ENCODE data around the gene B3GALT6.

DNA sequence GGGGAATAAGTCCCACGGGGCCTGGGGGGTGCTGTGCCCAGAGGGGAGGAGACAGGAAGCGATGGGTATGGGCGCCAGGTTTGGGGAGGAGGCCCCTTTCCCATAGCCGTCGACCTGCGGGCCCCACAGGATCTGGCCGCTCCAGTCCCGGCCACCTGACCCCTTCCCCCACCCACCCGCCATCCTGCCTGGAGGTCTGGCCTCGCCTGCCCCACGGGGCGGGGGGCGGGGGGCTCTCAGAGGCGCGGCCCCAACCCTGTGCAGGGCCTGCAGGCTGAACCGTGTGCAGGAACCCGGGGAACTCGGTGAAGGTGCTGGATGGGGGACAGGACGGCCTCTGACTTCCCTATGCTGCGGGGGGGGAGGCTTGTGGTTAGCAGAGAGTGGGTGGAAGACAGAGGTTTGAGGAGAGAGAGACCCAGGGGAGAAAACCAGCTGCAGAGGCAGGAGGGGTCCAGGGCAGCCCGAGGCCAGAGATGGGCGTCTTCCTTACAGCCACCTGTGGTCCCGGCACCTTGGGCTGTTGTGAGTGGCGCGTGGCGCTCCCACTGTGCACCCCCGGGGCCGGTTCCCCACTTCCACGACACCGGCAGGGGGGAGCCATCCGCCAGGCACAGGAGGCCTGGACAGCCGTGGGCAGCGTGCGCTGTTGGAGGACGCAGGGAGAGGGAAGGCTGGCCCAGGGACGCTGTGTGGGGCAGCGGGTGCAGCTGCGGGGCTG is 23.2 kb upstream of the B3GALT6 start:
- TF ChIP-seq, protein P1, sequence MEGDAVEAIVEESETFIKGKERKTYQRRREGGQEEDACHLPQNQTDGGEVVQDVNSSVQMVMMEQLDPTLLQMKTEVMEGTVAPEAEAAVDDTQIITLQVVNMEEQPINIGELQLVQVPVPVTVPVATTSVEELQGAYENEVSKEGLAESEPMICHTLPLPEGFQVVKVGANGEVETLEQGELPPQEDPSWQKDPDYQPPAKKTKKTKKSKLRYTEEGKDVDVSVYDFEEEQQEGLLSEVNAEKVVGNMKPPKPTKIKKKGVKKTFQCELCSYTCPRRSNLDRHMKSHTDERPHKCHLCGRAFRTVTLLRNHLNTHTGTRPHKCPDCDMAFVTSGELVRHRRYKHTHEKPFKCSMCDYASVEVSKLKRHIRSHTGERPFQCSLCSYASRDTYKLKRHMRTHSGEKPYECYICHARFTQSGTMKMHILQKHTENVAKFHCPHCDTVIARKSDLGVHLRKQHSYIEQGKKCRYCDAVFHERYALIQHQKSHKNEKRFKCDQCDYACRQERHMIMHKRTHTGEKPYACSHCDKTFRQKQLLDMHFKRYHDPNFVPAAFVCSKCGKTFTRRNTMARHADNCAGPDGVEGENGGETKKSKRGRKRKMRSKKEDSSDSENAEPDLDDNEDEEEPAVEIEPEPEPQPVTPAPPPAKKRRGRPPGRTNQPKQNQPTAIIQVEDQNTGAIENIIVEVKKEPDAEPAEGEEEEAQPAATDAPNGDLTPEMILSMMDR (IDR thresholded peaks at IDR 0.05; ENCODE audit: insufficient read depth, low read length) = no peak
- TF ChIP-seq POLR2AphosphoS5 (IDR thresholded peaks at IDR 0.05; ENCODE audit: low read depth) = peak; percentile 63; the same call in 1 of the 2 replicates

Data from HL-60 (cell line).